ENCODE results near the gene SDK1. TPM values are rescaled to one million over a fixed set of nuclear protein-coding genes. Genes with fewer than 3 reads are reported as not detected.

Gene SDK1
- total RNA-seq, 1 experiment from 2014 or later, result 9.3 TPM

GRCh38 chr7:3725155-3726059 lies 424.4 kb downstream of the SDK1 start:
- H3K9me3 Mint-ChIP-seq, result peaks cover 8% of the 10 kb centered on the region
- TF ChIP-seq OVOL2 (CRISPR knock-in tag; IDR thresholded peaks at IDR 0.05; ENCODE audit: borderline replicate concordance) (no peak), E2F4 (CRISPR knock-in tag; IDR thresholded peaks at IDR 0.05; ENCODE audit: borderline replicate concordance, low read depth) (no peak), GRHL2 (CRISPR knock-in tag; IDR thresholded peaks at IDR 0.05; ENCODE audit: insufficient replicate concordance, severe bottlenecking) (no peak), ZNF232 (CRISPR knock-in tag; IDR thresholded peaks at IDR 0.05) (no peak), ZNF138 (CRISPR knock-in tag; conservative IDR thresholded peaks at IDR 0.05) (no peak), ZNF317 (CRISPR knock-in tag; IDR thresholded peaks at IDR 0.05; ENCODE audit: borderline replicate concordance, low read depth) (no peak), SP1 (CRISPR knock-in tag; conservative IDR thresholded peaks at IDR 0.05) (no peak), MAX (CRISPR knock-in tag; IDR thresholded peaks at IDR 0.05) (no peak), MYBL2 (CRISPR knock-in tag; IDR thresholded peaks at IDR 0.05) (no peak)
- H3K27ac Mint-ChIP-seq, result no peak overlapping the region
- ChIA-PET CTCF (no interaction called here), POLR2A (no interaction called here)
- peaks cover 13% of the 10 kb centered on the region for H3K4me1 Mint-ChIP-seq
- H3K36me3 Mint-ChIP-seq, result peaks cover 3% of the 10 kb centered on the region
- DNase-seq (ENCODE audit: low spot score) (no peak), ATAC-seq (no peak)
- no peaks in the 10 kb centered on the region for H3K27me3 Mint-ChIP-seq (ENCODE audit: low read depth)
- H3K4me3 Mint-ChIP-seq, result no peak overlapping the region

GRCh38 chr7:3730276-3730675 lies 429.2 kb downstream of the SDK1 start:
- Mint-ChIP-seq H3K9me3 (peaks cover 19% of the 10 kb centered on the region), H3K27me3 (ENCODE audit: low read depth) (no peaks in the 10 kb centered on the region), H3K36me3 (peaks cover 12% of the 10 kb centered on the region), H3K4me3 (no peak overlapping the region), H3K27ac (no peak overlapping the region; the same call in 1 of the 2 replicates), H3K4me1 (peaks cover 8% of the 10 kb centered on the region)
- CTCF ChIA-PET, result no interaction called here
- POLR2A ChIA-PET, result no interaction called here
- no peak for ATAC-seq
- TF ChIP-seq TP53 (CRISPR knock-in tag; IDR thresholded peaks at IDR 0.05) (no peak), RELA (CRISPR knock-in tag; IDR thresholded peaks at IDR 0.05; ENCODE audit: borderline replicate concordance) (no peak), TEAD4 (CRISPR knock-in tag; IDR thresholded peaks at IDR 0.05) (no peak), ZNF423 (CRISPR knock-in tag; IDR thresholded peaks at IDR 0.05) (no peak), NFATC4 (CRISPR knock-in tag; IDR thresholded peaks at IDR 0.05) (no peak), CDX4 (CRISPR knock-in tag; IDR thresholded peaks at IDR 0.05; ENCODE audit: borderline replicate concordance) (no peak), ATF3 (CRISPR knock-in tag; conservative IDR thresholded peaks at IDR 0.05) (no peak), ATF1 (CRISPR knock-in tag; IDR thresholded peaks at IDR 0.05) (no peak), FOXK1 (CRISPR knock-in tag; IDR thresholded peaks at IDR 0.05) (no peak), HMGXB4 (CRISPR knock-in tag; IDR thresholded peaks at IDR 0.05) (no peak), E2F1 (CRISPR knock-in tag; IDR thresholded peaks at IDR 0.05) (no peak), GRHL2 (CRISPR knock-in tag; IDR thresholded peaks at IDR 0.05; ENCODE audit: insufficient replicate concordance, severe bottlenecking) (no peak), ZNF121 (CRISPR knock-in tag; IDR thresholded peaks at IDR 0.05) (no peak), JUN (CRISPR knock-in tag; IDR thresholded peaks at IDR 0.05) (no peak)
- DNase-seq (ENCODE audit: low spot score), result no peak

Data from WTC11 (cell line).